ENCODE data around the gene ICAM4.

DNA sequence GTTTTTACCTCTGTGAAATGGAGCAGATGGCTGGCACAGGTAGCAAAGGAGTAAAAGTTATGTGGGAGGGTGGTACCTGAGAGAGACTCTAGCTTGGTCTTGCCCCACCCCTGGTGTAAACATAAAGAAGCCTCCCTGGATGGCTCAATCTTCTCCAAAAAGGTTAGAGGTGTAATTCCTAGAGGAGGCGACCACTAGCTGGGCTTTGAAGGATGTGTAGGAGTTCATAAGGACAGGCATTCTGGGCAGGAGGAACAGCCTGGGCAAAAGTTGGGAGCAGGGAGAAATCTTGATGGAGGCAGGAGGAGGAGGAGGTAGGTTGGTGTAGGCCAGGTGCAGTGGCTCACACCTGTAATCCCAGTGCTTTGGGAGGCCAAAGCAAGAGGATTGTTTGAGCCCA is 7.8 kb upstream of the ICAM4 start:
- TF ChIP-seq, protein P1, sequence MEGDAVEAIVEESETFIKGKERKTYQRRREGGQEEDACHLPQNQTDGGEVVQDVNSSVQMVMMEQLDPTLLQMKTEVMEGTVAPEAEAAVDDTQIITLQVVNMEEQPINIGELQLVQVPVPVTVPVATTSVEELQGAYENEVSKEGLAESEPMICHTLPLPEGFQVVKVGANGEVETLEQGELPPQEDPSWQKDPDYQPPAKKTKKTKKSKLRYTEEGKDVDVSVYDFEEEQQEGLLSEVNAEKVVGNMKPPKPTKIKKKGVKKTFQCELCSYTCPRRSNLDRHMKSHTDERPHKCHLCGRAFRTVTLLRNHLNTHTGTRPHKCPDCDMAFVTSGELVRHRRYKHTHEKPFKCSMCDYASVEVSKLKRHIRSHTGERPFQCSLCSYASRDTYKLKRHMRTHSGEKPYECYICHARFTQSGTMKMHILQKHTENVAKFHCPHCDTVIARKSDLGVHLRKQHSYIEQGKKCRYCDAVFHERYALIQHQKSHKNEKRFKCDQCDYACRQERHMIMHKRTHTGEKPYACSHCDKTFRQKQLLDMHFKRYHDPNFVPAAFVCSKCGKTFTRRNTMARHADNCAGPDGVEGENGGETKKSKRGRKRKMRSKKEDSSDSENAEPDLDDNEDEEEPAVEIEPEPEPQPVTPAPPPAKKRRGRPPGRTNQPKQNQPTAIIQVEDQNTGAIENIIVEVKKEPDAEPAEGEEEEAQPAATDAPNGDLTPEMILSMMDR (IDR thresholded peaks at IDR 0.05; ENCODE audit: low read length): no peak
- TF ChIP-seq EZH2 (optimal IDR thresholded peaks at IDR 0.05; ENCODE audit: low read depth, low read length): no peak

All from MM.1S (cell line).